ENCODE data around the gene SETD2. TPM values are rescaled to one million over a fixed set of nuclear protein-coding genes. Genes with fewer than 3 reads are reported as not detected.

SETD2 gene
- total RNA-seq, 2 donors from 2014 or later: 59.0 to 61.5 TPM

DNA sequence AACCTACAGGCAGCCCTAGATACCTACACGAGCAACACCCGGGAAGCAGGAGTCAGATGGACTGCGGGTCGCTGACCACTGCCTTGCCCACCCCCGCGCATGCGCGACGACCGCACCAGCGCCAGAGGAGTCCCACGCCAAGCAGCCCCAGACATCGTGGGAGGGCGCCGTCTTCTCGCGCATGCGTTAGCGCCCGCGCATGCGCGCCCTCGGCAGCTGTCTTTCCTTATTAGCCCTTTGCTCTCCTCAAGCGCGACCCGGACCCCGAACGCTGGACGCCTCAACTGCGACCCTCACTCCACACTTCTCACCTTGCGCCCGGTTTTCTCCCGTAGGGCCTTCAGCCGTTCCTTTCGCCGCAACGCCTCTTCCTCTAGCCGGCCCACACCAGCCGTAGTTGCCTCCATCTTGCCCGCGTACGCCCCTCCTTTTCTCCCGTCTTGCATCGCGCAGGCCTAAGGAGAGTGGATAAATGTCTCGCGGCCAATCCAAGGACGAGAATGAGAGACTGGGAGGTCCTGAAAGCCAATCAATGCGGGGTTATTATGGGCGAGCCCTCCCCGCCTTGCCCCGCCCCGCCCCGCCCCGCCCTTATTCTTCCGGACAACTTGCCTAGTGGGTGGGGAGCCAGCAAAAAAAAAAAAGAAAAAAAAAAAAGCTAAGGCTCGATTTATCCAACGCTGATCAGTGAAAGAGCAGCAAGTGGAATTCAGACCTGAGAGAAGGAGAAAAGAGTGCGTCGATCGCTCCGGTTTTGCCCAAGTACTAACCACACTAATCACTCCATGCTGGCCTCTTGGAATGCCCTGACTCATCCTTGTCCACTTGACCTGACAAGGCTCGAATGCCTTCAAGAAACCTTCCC is 187.4 kb downstream of the SETD2 start, which contains the start of gene CCDC12:
Gene CCDC12 (minus strand): TSS at position 420 of the 865 bp plus-strand sequence. CDS start 13 bp downstream, at position 407.
- peak within 1 kb of the TSS; percentile 91 for H3K4me3 Mint-ChIP-seq
- peaks cover 16% of the 10 kb centered on the region for H3K36me3 Mint-ChIP-seq (ENCODE audit: low read depth)
- TF ChIP-seq, protein P1, sequence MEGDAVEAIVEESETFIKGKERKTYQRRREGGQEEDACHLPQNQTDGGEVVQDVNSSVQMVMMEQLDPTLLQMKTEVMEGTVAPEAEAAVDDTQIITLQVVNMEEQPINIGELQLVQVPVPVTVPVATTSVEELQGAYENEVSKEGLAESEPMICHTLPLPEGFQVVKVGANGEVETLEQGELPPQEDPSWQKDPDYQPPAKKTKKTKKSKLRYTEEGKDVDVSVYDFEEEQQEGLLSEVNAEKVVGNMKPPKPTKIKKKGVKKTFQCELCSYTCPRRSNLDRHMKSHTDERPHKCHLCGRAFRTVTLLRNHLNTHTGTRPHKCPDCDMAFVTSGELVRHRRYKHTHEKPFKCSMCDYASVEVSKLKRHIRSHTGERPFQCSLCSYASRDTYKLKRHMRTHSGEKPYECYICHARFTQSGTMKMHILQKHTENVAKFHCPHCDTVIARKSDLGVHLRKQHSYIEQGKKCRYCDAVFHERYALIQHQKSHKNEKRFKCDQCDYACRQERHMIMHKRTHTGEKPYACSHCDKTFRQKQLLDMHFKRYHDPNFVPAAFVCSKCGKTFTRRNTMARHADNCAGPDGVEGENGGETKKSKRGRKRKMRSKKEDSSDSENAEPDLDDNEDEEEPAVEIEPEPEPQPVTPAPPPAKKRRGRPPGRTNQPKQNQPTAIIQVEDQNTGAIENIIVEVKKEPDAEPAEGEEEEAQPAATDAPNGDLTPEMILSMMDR (conservative IDR thresholded peaks at IDR 0.05): no peak
- peak within 1 kb of the TSS; percentile 91 for H3K9ac ChIP-seq (ENCODE audit: extremely low read depth, low read length, poor library complexity, severe bottlenecking)
- no peaks in the 10 kb centered on the region for H3K9me3 ChIP-seq (ENCODE audit: control insufficient read depth, low read length)
- peaks cover 18% of the 10 kb centered on the region for H3K36me3 ChIP-seq (ENCODE audit: control insufficient read depth, insufficient read depth, low read length)
- peak; percentile 99 for DNase-seq
- H3K27me3 ChIP-seq (ENCODE audit: control insufficient read depth, insufficient read depth, low read length, poor library complexity, severe bottlenecking): no peaks in the 10 kb centered on the region
- WGBS, 2 experiments (ENCODE audit: insufficient coverage in 1 of 2, insufficient read length in 1 of 2): 1% methylated on average over 29 to 64 of the region's 64 CpGs
- H3K4me1 Mint-ChIP-seq: peaks cover 16% of the 10 kb centered on the region
- peak within 1 kb of the TSS; percentile 88 for H3K27ac ChIP-seq (ENCODE audit: low read depth, low read length)
- peak within 1 kb of the TSS; percentile 85 for H3K4me3 ChIP-seq (ENCODE audit: low read length)
- H3K27me3 Mint-ChIP-seq (ENCODE audit: insufficient read depth): peaks cover 3% of the 10 kb centered on the region
- peak within 1 kb of the TSS; percentile 98 for H3K27ac Mint-ChIP-seq
- H3K4me1 ChIP-seq (ENCODE audit: control insufficient read depth, insufficient read depth, low read length): peaks cover 4% of the 10 kb centered on the region
- no peaks in the 10 kb centered on the region for H3K9me3 Mint-ChIP-seq

DNA sequence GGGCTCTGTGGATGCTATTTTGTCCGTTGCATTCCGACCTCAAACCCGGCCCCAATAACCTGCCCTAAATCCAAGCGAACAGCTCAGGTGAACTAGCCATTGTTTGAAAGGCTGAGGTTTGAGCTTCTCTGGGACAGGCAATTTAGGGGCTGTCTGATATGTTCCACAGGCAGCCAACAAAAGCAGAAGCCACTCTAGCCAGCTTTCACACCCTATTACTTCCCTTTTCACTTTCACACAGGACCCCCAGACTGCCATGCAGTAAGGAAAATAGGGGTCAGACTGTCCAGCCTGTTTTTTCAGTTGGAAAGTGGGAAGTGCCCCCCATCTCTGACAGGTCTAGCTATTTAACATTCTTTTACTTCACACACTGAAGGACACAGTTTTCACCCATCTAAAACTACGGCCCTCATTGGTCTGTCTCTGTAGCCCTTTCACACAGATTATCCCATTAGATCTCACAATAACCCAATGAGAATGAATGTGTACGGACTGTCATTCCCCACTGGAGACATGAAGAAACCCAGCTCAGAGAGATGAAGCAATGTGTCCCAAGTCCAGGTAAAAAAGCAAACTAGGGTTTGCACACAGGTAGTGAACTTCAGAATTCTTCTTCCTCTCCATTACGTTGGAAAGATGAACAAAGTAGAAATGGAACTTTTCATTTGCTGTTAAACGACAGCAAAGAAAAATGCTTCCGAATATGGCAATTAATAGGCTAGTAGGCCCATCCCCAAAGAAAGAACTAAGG is 189.3 kb downstream of the SETD2 start:
- H3K36me3 Mint-ChIP-seq (ENCODE audit: low read depth): peaks cover 19% of the 10 kb centered on the region
- H3K4me3 Mint-ChIP-seq: peak overlapping the region; percentile 91
- Histone ChIP-seq H3K36me3 (ENCODE audit: control insufficient read depth, insufficient read depth, low read length) (peaks cover 30% of the 10 kb centered on the region), H3K9ac (ENCODE audit: extremely low read depth, low read length, poor library complexity, severe bottlenecking) (no peak overlapping the region), H3K27me3 (ENCODE audit: control insufficient read depth, insufficient read depth, low read length, poor library complexity, severe bottlenecking) (no peaks in the 10 kb centered on the region), H3K27ac (ENCODE audit: low read depth, low read length) (no peak overlapping the region), H3K4me3 (ENCODE audit: low read length) (peak overlapping the region; percentile 4), H3K4me1 (ENCODE audit: control insufficient read depth, insufficient read depth, low read length) (no peaks in the 10 kb centered on the region), H3K9me3 (ENCODE audit: control insufficient read depth, low read length) (no peaks in the 10 kb centered on the region)
- no peak for DNase-seq
- no peak overlapping the region for H3K27ac Mint-ChIP-seq
- no peaks in the 10 kb centered on the region for H3K9me3 Mint-ChIP-seq
- no peaks in the 10 kb centered on the region for H3K27me3 Mint-ChIP-seq (ENCODE audit: insufficient read depth)
- peaks cover 19% of the 10 kb centered on the region for H3K4me1 Mint-ChIP-seq
- 93 to 96% methylated on average over 8 to 9 of the region's 9 CpGs for WGBS, 2 experiments (ENCODE audit: insufficient coverage in 1 of 2, insufficient read length in 1 of 2)
- TF ChIP-seq, protein P1 (conservative IDR thresholded peaks at IDR 0.05): no peak

DNA sequence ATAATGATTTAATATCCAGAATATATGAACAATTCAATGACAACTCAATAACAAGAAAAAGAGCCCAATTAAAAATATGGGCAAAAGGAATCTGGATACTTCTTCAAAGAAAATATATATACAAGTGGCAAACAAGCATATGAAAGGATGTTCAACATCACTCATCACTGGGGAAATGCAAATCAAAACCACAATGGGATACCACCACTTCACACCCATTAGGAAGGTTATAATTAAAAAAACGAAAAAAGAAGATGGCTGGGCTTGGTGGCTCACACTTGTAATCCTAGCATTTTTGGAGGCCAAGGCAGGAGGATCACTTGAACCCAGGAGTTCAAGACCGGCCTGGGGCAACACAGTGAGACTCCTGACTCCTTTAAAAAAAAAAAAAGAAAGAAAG is 191.5 kb downstream of the SETD2 start:
- no peaks in the 10 kb centered on the region for H3K9me3 Mint-ChIP-seq
- Histone ChIP-seq H3K4me3 (ENCODE audit: low read length) (no peak overlapping the region), H3K4me1 (ENCODE audit: control insufficient read depth, insufficient read depth, low read length) (no peaks in the 10 kb centered on the region), H3K9me3 (ENCODE audit: control insufficient read depth, low read length) (no peaks in the 10 kb centered on the region), H3K27ac (ENCODE audit: low read depth, low read length) (no peak overlapping the region), H3K9ac (ENCODE audit: extremely low read depth, low read length, poor library complexity, severe bottlenecking) (no peak overlapping the region), H3K27me3 (ENCODE audit: control insufficient read depth, insufficient read depth, low read length, poor library complexity, severe bottlenecking) (no peaks in the 10 kb centered on the region), H3K36me3 (ENCODE audit: control insufficient read depth, insufficient read depth, low read length) (peaks cover 46% of the 10 kb centered on the region)
- 92 to 98% methylated on average over 2 of the region's 2 CpGs for WGBS, 2 experiments (ENCODE audit: insufficient coverage in 1 of 2, insufficient read length in 1 of 2)
- DNase-seq: no peak
- H3K4me1 Mint-ChIP-seq: peaks cover 17% of the 10 kb centered on the region
- no peak overlapping the region for H3K4me3 Mint-ChIP-seq
- peaks cover 24% of the 10 kb centered on the region for H3K36me3 Mint-ChIP-seq (ENCODE audit: low read depth)
- H3K27me3 Mint-ChIP-seq (ENCODE audit: insufficient read depth): no peaks in the 10 kb centered on the region
- H3K27ac Mint-ChIP-seq: no peak overlapping the region
- TF ChIP-seq, protein P1 (conservative IDR thresholded peaks at IDR 0.05): no peak

Measured in endodermal cell (in vitro differentiated cells).